NCI-H146 treated with DMSO at 0.1 percent for 48 hours (cell line): Measurements from ENCODE around the gene ETS1.

Source experiments
- DNase-seq: peaks from one replicate; lab custom pipeline; 2025; ENCODE audit not compliant: unreplicated experiment; lab: John Stamatoyannopoulos, UW

Gene ETS1

GRCh38 chr11:128596250-128596649, 8.9 kb upstream of the ETS1 start:
- no peak for DNase-seq

GRCh38 chr11:128595775-128596174, 8.4 kb upstream of the ETS1 start:
- DNase-seq = no peak

- no peak for DNase-seq
Observed at GRCh38 chr11:128595221-128595620, 7.9 kb upstream of the ETS1 start.

- DNase-seq = no peak
Observed at GRCh38 chr11:128594226-128594625, 6.9 kb upstream of the ETS1 start.

GRCh38 chr11:128593281-128593680, 5.9 kb upstream of the ETS1 start:
- DNase-seq = no peak

GRCh38 chr11:128592454-128592853, 5.1 kb upstream of the ETS1 start:
- no peak for DNase-seq

GRCh38 chr11:128590587-128590986, 3.2 kb upstream of the ETS1 start:
- DNase-seq = no peak

- DNase-seq = no peak
Observed at GRCh38 chr11:128589998-128590397, 2.6 kb upstream of the ETS1 start.

GRCh38 chr11:128588093-128588492, 735 bp upstream of the ETS1 start:
- DNase-seq = no peak

GRCh38 chr11:128586689-128587088, 669 bp downstream of the ETS1 start:
- no peak for DNase-seq

GRCh38 chr11:128585498-128586238, 1.7 kb downstream of the ETS1 start:
- DNase-seq = peak; percentile 17

GRCh38 chr11:128584253-128584652, 3.1 kb downstream of the ETS1 start:
- DNase-seq = no peak

- no peak for DNase-seq
Observed at GRCh38 chr11:128582496-128583366, 4.6 kb downstream of the ETS1 start.

- DNase-seq = no peak
Observed at GRCh38 chr11:128581561-128582272, 5.6 kb downstream of the ETS1 start.

- no peak for DNase-seq
Observed at GRCh38 chr11:128580612-128581011, 6.7 kb downstream of the ETS1 start.

GRCh38 chr11:128579798-128580504, 7.4 kb downstream of the ETS1 start:
- no peak for DNase-seq

GRCh38 chr11:128576555-128576954, 10.8 kb downstream of the ETS1 start:
- DNase-seq = no peak

- no peak for DNase-seq
Observed at GRCh38 chr11:128575961-128576350, 11.4 kb downstream of the ETS1 start.

- no peak for DNase-seq
Observed at GRCh38 chr11:128575174-128575960, 12.0 kb downstream of the ETS1 start.

- DNase-seq = no peak
Observed at GRCh38 chr11:128574576-128575011, 12.8 kb downstream of the ETS1 start.
